IPS-20b (cell line): ENCODE measurements around the gene PPDPF.

Experiments used
- H3K27ac ChIP-seq: one replicate; pipeline ENCODE4 v1.5.1; 2013; ENCODE audit warnings: low read length
- H3K27me3 ChIP-seq: 2 replicates; pipeline ENCODE4 v1.6.1; 2013; ENCODE audit warnings: mild to moderate bottlenecking, low read length, inconsistent platforms; ENCODE audit not compliant: insufficient read depth
- H3K36me3 ChIP-seq: 2 replicates; pipeline ENCODE4 v1.6.1; 2013; ENCODE audit warnings: low read depth, mild to moderate bottlenecking, inconsistent platforms, low read length, moderate library complexity; ENCODE audit not compliant: insufficient read depth
- H3K4me1 ChIP-seq: 2 replicates; pipeline ENCODE4 v1.6.1; 2013; ENCODE audit warnings: mild to moderate bottlenecking, control low read depth, inconsistent platforms, low read length, moderate library complexity; ENCODE audit not compliant: insufficient read depth
- H3K4me3 ChIP-seq: 2 replicates; pipeline ENCODE4 v1.5.1; 2013; ENCODE audit warnings: mild to moderate bottlenecking, low read length, inconsistent platforms
- H3K9ac ChIP-seq: 2 replicates; pipeline ENCODE4 v1.6.1; 2013; ENCODE audit warnings: low read depth, mild to moderate bottlenecking, inconsistent platforms, low read length, moderate library complexity
- H3K9me3 ChIP-seq: 2 replicates; pipeline ENCODE4 v1.6.1; 2013; ENCODE audit warnings: mild to moderate bottlenecking, low read depth, low read length, inconsistent platforms; ENCODE audit not compliant: insufficient read depth

The PPDPF gene

DNA sequence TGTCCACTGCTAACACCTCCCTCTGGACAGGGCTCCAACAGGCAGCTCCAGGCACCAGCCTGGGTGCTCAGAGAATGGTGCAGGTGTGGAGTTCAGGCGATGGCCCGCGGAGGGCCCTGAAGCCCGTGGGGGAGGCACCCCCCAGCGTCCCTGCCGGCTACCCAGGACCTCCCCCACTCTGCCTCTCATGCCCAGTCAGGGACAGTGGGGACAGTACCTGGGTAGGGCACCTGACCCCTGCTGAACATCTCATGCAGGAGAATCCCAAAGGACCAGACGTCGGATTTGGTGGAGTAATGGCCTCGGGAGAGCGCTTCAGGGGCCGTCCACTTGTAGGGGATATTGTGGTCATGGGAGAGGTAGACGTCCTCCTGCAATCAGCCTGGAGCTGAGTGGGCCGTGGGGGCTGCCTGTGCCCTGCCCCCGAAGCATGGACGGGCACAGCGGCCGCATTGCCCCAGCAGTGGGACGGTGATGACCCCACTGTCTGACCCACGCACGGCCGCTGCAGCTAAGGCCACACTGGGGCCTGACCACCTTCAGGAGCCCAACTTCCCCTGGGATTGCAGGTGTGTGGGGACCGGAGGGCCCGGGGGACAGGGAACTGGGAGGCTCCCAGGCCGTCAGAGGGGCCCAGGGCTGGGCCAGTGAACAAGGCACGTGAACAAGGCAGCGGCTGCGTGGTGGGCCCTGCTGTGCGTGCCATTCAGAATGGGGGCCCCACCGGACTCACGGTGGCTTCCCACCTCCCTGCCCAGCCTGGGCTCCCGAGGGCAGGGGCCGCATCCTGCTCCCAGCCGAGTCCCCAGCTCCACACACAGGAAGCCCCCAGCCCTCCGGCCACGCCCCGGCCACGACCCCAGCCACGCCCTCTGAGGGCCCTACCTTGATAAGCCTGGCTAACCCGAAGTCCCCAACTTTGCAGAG, 9.6 kb downstream of the PPDPF start:
- Histone ChIP-seq H3K4me1 (no peaks in the 10 kb centered on the region), H3K27me3 (no peaks in the 10 kb centered on the region)

DNA sequence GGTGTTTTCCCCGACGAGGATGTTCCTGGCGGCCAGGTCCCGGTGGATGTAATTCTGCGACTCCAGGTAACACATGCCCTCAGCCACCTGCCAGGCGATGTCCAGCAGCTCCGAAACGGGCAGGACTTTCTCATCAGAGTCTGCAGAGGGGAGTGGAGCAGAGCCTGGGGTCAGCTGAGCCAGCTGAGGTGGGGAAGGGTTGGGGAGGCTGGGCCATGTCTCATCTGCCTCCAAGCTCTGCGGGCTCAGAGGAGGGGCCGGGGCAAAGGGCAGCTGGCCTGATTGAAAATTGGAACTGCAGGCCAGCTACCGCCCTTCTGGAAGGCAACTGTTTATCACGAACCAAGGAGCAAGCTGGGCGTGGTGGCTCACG, 10.2 kb downstream of the PPDPF start:
- Histone ChIP-seq H3K4me1 (no peaks in the 10 kb centered on the region), H3K9ac (no peak overlapping the region), H3K27ac (no peak overlapping the region), H3K36me3 (no peaks in the 10 kb centered on the region), H3K4me3 (no peak overlapping the region), H3K9me3 (no peaks in the 10 kb centered on the region), H3K27me3 (no peaks in the 10 kb centered on the region)

More for the DNA sequence above, 9.6 kb downstream of the PPDPF start:
- no peaks in the 10 kb centered on the region for H3K36me3 ChIP-seq
- no peak overlapping the region for H3K4me3 ChIP-seq
- no peak overlapping the region for H3K9ac ChIP-seq
- no peaks in the 10 kb centered on the region for H3K9me3 ChIP-seq
- H3K27ac ChIP-seq = no peak overlapping the region

DNA sequence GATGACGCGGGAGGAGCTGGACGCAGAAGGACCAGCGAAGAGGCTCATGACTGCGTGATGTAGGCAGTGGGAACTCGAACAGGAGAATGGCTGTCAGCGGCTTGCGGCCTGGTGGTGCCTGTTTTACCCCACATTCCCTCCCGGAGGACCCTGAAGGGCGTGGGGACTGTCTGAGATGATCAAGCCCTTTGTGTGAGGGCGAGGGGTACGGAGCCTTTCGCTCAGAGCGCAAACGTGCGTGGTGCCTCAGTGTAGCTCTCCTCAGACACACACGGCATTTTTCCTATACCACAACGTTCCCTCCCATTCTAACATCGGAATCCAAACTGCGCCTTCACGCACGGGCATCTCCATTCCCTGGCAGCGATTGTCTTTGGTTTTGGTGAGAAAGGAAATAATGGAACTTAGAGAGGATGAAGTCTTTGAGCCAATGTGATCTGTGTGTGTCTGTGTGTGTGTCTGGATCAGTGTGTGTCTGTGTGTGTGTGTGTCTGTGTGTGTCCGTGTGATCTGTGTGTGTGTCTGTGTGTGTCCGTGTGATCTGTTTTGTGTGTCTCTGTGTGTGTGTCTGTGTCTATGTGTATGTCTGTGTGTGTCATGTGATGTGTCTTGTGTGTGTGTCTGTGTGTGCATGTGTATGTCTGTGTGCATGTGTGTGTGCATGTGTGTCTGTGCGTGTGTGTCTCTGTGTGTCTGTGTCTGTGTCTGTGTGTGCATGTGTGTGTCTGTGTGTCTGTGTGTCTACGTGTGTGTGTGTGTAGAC, 11.3 kb downstream of the PPDPF start:
- no peak overlapping the region for H3K4me3 ChIP-seq
- no peak overlapping the region for H3K27ac ChIP-seq
- no peaks in the 10 kb centered on the region for H3K9me3 ChIP-seq
- H3K4me1 ChIP-seq = no peaks in the 10 kb centered on the region
- H3K27me3 ChIP-seq = no peaks in the 10 kb centered on the region
- no peaks in the 10 kb centered on the region for H3K36me3 ChIP-seq
- no peak overlapping the region for H3K9ac ChIP-seq

DNA sequence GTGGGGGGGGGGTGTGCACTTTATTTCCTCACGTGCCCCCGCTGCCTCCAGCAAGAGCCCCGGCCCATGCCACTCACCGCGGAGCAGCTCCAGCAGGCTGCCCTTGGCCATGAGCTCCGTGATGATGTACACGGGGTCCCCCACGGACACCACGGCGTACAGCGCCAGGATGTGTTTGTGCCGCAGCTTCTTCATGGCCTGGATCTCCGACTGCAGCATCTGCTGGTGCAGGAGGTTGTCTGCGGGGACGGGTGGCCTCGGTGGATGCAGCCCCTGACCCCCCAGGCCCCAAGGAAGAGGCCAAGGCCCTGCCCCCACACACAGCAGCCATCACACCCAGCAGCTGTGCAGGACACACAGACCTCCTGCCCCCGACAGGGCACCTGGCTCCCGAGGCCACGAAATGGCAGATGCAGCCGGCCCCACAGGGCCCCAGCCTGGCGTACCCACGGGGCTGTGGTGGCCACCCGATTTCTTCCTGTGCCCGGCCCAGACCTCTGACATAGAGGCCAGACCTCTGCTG, 11.9 kb downstream of the PPDPF start:
- no peak overlapping the region for H3K4me3 ChIP-seq
- H3K36me3 ChIP-seq = no peaks in the 10 kb centered on the region
- no peaks in the 10 kb centered on the region for H3K9me3 ChIP-seq
- H3K9ac ChIP-seq = no peak overlapping the region
- no peak overlapping the region for H3K27ac ChIP-seq
- no peaks in the 10 kb centered on the region for H3K4me1 ChIP-seq
- H3K27me3 ChIP-seq = no peaks in the 10 kb centered on the region

DNA sequence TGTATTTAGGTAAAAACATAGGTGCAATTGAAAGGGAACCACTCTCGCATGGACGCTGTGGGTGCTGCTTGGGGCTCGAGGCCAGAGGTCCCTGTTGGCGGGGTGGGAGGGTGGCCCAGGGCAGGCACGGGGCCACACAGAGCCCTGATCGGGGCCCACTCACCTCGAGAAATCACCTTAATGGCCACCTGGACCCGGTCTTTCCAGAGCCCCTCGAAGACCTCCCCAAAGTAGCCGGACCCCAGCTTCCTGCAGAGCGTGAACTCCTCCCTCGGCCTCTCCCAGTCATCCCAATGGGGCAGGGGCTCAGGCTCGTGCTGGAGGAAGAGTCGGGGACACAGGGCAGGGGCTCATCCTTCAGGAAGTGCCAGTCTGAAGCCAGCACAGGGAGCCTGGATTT, 12.8 kb downstream of the PPDPF start:
- Histone ChIP-seq H3K9me3 (no peaks in the 10 kb centered on the region), H3K4me1 (no peaks in the 10 kb centered on the region), H3K27ac (no peak overlapping the region), H3K4me3 (no peak overlapping the region), H3K9ac (no peak overlapping the region), H3K27me3 (no peaks in the 10 kb centered on the region), H3K36me3 (no peaks in the 10 kb centered on the region)

DNA sequence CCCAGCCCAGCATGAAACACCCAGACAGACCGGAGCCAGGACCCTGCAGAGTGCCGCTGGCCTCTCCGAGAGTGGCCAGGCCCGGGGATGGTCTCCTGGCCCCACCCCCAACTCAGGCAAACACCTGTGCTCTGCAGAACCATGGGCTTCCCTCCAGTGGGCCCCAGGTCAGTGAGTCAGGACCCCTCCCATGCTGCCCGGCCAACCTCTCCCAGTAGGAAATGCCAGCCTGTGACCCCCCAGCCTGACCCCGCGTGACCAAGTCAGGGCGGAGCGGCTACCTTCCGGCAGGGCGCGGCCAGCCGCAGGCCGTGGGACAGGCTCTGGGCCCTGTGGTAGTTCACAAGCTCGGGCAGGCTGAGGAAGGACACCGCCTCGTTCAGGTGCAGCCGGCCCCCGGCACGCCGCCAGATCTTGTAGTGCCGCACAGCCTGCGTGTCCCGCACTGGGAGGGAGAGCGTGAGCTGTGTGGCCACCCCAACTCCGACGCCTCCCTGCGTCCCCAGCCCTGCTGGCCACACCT, 13.4 kb downstream of the PPDPF start:
- no peaks in the 10 kb centered on the region for H3K4me1 ChIP-seq
- no peak overlapping the region for H3K9ac ChIP-seq
- no peaks in the 10 kb centered on the region for H3K27me3 ChIP-seq
- H3K27ac ChIP-seq = no peak overlapping the region
- no peaks in the 10 kb centered on the region for H3K36me3 ChIP-seq
- H3K4me3 ChIP-seq = no peak overlapping the region
- no peaks in the 10 kb centered on the region for H3K9me3 ChIP-seq

DNA sequence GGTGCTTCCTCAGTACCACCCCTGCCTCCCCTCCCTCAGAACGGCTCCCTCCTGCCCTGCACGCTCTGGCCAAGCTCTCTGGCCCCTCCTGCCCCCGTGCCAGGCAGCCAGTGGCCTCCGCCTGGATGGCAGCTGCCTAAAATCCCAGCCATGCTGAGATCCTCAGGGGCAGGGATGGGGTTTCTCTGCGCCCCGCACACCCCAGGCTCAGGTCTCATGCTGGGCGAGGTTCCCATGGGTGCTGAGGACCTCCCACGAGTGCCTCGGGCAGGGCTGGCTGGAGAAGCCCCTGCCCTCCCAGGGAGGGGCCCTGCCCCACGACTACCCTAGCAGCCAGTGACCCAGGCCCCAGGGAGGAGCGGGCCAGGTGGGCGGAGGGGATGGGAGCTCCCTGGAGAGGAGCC, 13.9 kb downstream of the PPDPF start:
- Histone ChIP-seq H3K36me3 (no peaks in the 10 kb centered on the region), H3K4me1 (no peaks in the 10 kb centered on the region), H3K27ac (no peak overlapping the region), H3K27me3 (no peaks in the 10 kb centered on the region), H3K4me3 (no peak overlapping the region), H3K9me3 (no peaks in the 10 kb centered on the region), H3K9ac (no peak overlapping the region)

DNA sequence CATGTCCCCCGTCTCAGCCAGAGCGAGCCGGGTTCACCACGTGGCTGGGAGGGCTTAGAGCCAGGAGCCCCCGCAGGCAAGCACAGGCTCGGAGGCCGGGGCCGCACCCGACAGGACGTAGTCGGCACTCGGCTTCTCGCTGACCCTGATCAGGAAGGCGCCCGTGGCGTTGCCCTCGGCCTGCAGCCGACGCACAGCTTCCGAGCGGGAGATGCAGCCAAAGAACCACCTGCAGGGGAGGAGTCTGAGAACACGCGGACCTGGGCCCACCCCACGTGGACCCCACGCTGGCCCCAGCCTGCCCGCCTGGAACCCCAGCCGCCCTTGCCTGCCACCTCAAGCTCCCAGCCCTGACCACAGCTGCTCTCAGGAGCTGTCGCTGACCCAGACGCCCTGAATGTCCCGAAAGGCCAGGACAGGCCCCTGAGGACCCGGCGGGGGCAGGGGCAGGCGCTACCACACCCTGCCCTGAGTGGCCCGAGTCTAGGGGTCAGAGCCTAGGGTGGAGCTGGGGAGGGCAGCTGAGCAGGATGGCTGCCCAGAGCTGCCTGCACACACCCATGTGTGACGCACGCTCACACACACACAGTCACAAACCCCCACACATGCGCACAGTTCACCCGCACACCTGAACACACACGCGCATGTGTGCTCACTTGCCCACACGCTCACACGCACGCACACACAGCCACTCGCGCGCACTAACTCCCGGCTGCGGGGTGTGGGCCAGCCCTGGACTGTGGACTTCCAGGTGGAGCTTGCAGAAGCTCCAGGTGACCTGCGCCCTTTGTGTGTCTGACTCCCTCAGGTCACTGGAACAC, 14.5 kb downstream of the PPDPF start:
- Histone ChIP-seq H3K36me3 (no peaks in the 10 kb centered on the region), H3K4me3 (no peak overlapping the region), H3K4me1 (no peaks in the 10 kb centered on the region), H3K27ac (no peak overlapping the region), H3K27me3 (no peaks in the 10 kb centered on the region), H3K9ac (no peak overlapping the region), H3K9me3 (no peaks in the 10 kb centered on the region)

DNA sequence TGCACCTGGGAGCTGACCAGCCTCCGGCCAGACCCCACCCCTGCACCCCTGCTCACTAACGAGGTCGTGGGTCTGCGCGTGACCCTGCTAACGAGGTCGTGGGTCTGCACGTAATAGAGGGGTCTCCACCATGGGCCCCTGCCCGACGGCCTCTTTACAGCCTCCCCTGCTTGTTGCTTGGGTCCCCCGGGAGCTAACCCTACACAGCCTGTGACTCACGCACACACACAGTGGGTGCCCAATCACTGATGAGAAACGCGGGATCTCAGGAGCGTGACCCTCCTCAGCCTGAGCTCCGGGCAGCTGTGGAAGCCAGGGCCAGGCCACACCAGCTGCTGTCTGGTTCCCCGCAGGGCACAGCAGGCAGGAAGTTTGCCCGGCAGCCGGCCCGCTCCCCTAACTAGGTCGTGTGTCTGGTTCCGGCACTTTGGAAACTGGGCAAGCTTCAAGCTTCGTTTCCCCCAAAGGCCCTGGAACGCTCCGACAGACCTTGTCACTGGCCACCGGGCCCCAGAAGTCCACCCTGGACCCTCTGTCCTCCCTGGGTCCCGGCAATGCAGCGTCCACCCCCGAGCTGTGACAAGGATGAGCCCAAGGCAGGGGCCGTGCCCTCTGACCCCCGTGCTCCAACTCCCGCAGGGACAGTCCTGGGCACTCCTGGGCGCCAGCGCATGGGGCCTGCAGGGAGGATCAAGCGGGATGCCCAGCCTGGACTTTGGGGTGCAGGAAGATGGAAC, 15.8 kb downstream of the PPDPF start:
- no peak overlapping the region for H3K27ac ChIP-seq
- no peaks in the 10 kb centered on the region for H3K9me3 ChIP-seq
- H3K9ac ChIP-seq = no peak overlapping the region
- no peaks in the 10 kb centered on the region for H3K27me3 ChIP-seq
- no peaks in the 10 kb centered on the region for H3K4me1 ChIP-seq
- no peaks in the 10 kb centered on the region for H3K36me3 ChIP-seq
- H3K4me3 ChIP-seq = no peak overlapping the region

DNA sequence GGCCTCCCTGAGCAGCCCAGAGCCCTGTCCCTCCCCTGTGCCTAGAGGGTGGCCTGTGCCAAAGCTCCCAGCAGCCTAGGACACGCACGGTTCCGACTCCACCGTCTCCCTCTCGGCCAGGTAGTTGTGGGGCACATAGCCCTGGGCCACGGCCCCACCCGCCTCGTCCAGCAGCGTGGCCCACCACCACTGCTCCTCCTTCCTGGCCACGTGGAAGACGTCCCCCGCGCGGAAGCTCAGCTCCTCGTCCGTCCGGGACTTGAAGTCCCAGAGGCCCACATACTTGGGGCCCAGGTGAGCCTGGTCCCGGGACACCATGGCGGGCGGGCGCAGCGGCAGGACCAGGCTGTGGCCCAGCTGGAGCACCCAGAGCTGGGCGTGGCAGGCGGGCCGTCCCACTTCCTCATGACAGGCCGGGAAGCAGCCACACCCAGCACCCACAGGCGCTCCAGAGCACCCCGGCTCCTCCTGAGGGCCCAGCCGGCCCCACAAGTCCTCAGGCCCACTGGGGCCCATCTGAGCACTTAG, 16.5 kb downstream of the PPDPF start, which contains the start of gene PTK6:
Gene PTK6, minus strand, starts transcription at position 380 of the 528 bp plus-strand sequence. Its CDS starts 62 bp downstream, at position 318.
- Histone ChIP-seq H3K4me1 (no peaks in the 10 kb centered on the region), H3K36me3 (no peaks in the 10 kb centered on the region), H3K9ac (no peak within 1 kb of the TSS), H3K4me3 (peak within 1 kb of the TSS; percentile 57; the same call in 1 of the 2 replicates), H3K27me3 (no peaks in the 10 kb centered on the region), H3K27ac (no peak within 1 kb of the TSS), H3K9me3 (no peaks in the 10 kb centered on the region)
